ENCODE results near the gene TEF.

- TF ChIP-seq POLR2AphosphoS5 (IDR thresholded peaks at IDR 0.05), result no peak
- TF ChIP-seq CTCF (IDR thresholded peaks at IDR 0.05), result no peak
- TF ChIP-seq POLR2A (IDR thresholded peaks at IDR 0.05; ENCODE audit: low read depth), result no peak
- no peak for TF ChIP-seq EP300 (IDR thresholded peaks at IDR 0.05)
Measured at GRCh38 chr22:41339823-41340222, 41.9 kb upstream of the TEF start.

Measured in esophagus muscularis mucosa (tissue), 4 donors.